ENCODE results near the gene STUB1. TPM values are rescaled to one million over a fixed set of nuclear protein-coding genes. Genes with fewer than 3 reads are reported as not detected.
A peak's percentile ranks its signal among the peaks of the same experiment; 100 is the strongest.

The STUB1 gene
- total and polyA plus RNA-seq, 2 experiments from 2014 or later = 91.7 to 108 TPM

DNA sequence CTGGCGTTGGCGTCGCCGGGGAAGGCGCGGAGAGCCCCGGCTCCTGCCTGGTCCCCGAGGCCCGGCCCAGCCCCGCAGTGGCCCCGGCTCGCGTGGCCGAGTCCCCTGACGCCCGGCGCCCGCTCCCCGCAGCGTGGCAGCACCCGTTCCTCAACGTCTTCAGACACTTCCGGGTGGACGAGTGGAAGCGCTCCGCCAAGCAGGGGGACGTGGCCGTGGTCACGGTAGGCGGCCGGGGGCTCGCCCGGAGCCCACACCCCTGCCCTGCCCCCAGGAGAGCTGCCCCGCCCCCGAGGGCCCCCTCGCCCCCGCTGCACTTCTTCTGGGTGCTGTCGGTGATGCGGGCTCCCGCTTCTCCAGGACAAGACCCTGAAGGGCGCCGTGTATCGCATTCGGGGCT is 30.6 kb upstream of the STUB1 start:
- peak; percentile 6; the same call in 1 of the 3 replicates for ATAC-seq
- no peaks in the 10 kb centered on the region for H4K20me1 ChIP-seq (replicated peaks; ENCODE audit: insufficient read depth)
- Mint-ChIP-seq H3K36me3 (ENCODE audit: low read depth) (no peaks in the 10 kb centered on the region; the same call in 2 of the 3 replicates), H3K27me3 (ENCODE audit: insufficient read depth, low read depth, poor library complexity) (peaks cover 8% of the 10 kb centered on the region), H3K9me3 (no peaks in the 10 kb centered on the region), H3K4me1 (peaks cover 3% of the 10 kb centered on the region; the same call in 1 of the 3 replicates), H3K4me3 (peak overlapping the region; percentile 75), H3K27ac (no peak overlapping the region)
- no peaks in the 10 kb centered on the region; the same call in 1 of the 2 replicates for H3K4me1 ChIP-seq (ENCODE audit: insufficient read depth)
- peak overlapping the region; percentile 95 for H3K4me2 ChIP-seq
- peak overlapping the region; percentile 80 for H3K4me3 ChIP-seq
- TF ChIP-seq EZH2phosphoT487 (IDR thresholded peaks at IDR 0.05; ENCODE audit: unreplicated experiment) = no peak
- no peaks in the 10 kb centered on the region for H3K36me3 ChIP-seq (ENCODE audit: insufficient read depth)
- H3K79me2 ChIP-seq (replicated peaks; ENCODE audit: insufficient read depth) = no peaks in the 10 kb centered on the region
- no peak overlapping the region for H3K27ac ChIP-seq (ENCODE audit: low read depth)
- H2AFZ ChIP-seq = peak overlapping the region; percentile 10; the same call in 1 of the 2 replicates
- no peaks in the 10 kb centered on the region for H3K27me3 ChIP-seq (ENCODE audit: insufficient read depth)
- H3K9me2 ChIP-seq (ENCODE audit: insufficient read depth) = no peaks in the 10 kb centered on the region
- H3F3A ChIP-seq (replicated peaks; ENCODE audit: low read depth) = peaks cover 11% of the 10 kb centered on the region; the same call in 1 of the 2 replicates
- DNase-seq (ENCODE audit: low spot score) = no peak

DNA sequence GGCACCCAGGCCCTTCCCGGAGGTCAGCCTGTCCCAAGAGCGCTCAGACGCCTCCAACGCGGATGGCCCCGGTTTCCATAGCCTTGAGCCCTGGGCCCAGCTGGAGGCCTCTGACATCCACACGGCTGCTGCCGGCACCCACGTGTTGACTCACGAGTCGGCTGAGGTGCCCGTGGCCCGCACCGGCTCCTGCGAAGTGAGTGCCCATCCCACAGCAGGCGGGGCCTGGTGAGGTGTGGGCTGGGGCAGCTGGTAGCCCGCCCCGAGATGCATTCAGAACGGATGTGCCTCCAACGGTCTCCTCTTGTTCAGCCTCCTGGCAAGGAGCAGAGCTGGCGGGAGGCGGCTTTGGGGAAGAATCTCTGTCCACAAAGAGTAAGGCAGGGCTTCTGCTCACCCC is 28.4 kb upstream of the STUB1 start:
- ATAC-seq = no peak
- H3K36me3 Mint-ChIP-seq (ENCODE audit: low read depth) = no peaks in the 10 kb centered on the region; the same call in 2 of the 3 replicates
- Histone ChIP-seq H3K9me2 (ENCODE audit: insufficient read depth) (no peaks in the 10 kb centered on the region), H4K20me1 (replicated peaks; ENCODE audit: insufficient read depth) (no peaks in the 10 kb centered on the region), H3K27me3 (ENCODE audit: insufficient read depth) (no peaks in the 10 kb centered on the region), H2AFZ (no peak overlapping the region), H3F3A (replicated peaks; ENCODE audit: low read depth) (peaks cover 11% of the 10 kb centered on the region; the same call in 1 of the 2 replicates), H3K79me2 (replicated peaks; ENCODE audit: insufficient read depth) (no peaks in the 10 kb centered on the region), H3K4me1 (ENCODE audit: insufficient read depth) (no peaks in the 10 kb centered on the region; the same call in 1 of the 2 replicates), H3K27ac (ENCODE audit: low read depth) (no peak overlapping the region), H3K4me3 (no peak overlapping the region), H3K36me3 (ENCODE audit: insufficient read depth) (no peaks in the 10 kb centered on the region), H3K4me2 (no peak overlapping the region)
- H3K4me3 Mint-ChIP-seq = no peak overlapping the region
- H3K27me3 Mint-ChIP-seq (ENCODE audit: insufficient read depth, low read depth, poor library complexity) = peaks cover 5% of the 10 kb centered on the region
- no peak for DNase-seq (ENCODE audit: low spot score)
- H3K4me1 Mint-ChIP-seq = no peaks in the 10 kb centered on the region
- no peak overlapping the region for H3K27ac Mint-ChIP-seq
- TF ChIP-seq, protein P1, sequence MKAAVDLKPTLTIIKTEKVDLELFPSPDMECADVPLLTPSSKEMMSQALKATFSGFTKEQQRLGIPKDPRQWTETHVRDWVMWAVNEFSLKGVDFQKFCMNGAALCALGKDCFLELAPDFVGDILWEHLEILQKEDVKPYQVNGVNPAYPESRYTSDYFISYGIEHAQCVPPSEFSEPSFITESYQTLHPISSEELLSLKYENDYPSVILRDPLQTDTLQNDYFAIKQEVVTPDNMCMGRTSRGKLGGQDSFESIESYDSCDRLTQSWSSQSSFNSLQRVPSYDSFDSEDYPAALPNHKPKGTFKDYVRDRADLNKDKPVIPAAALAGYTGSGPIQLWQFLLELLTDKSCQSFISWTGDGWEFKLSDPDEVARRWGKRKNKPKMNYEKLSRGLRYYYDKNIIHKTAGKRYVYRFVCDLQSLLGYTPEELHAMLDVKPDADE (IDR thresholded peaks at IDR 0.05) = no peak
- TF ChIP-seq POLR2AphosphoS5 (IDR thresholded peaks at IDR 0.05; ENCODE audit: low read depth) (no peak), CREB1 (CRISPR knock-in tag; IDR thresholded peaks at IDR 0.05; ENCODE audit: low read depth) (no peak), ZNF331 (CRISPR knock-in tag; IDR thresholded peaks at IDR 0.05; ENCODE audit: low read depth) (no peak), EZH2phosphoT487 (IDR thresholded peaks at IDR 0.05; ENCODE audit: unreplicated experiment) (no peak), EZH2 (IDR thresholded peaks at IDR 0.05; ENCODE audit: low read depth, unreplicated experiment) (no peak)
- TF ChIP-seq, protein P2, sequence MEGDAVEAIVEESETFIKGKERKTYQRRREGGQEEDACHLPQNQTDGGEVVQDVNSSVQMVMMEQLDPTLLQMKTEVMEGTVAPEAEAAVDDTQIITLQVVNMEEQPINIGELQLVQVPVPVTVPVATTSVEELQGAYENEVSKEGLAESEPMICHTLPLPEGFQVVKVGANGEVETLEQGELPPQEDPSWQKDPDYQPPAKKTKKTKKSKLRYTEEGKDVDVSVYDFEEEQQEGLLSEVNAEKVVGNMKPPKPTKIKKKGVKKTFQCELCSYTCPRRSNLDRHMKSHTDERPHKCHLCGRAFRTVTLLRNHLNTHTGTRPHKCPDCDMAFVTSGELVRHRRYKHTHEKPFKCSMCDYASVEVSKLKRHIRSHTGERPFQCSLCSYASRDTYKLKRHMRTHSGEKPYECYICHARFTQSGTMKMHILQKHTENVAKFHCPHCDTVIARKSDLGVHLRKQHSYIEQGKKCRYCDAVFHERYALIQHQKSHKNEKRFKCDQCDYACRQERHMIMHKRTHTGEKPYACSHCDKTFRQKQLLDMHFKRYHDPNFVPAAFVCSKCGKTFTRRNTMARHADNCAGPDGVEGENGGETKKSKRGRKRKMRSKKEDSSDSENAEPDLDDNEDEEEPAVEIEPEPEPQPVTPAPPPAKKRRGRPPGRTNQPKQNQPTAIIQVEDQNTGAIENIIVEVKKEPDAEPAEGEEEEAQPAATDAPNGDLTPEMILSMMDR (conservative IDR thresholded peaks at IDR 0.05; ENCODE audit: low read depth in 2 of 2) = no peak
- TF ChIP-seq, protein P3, sequence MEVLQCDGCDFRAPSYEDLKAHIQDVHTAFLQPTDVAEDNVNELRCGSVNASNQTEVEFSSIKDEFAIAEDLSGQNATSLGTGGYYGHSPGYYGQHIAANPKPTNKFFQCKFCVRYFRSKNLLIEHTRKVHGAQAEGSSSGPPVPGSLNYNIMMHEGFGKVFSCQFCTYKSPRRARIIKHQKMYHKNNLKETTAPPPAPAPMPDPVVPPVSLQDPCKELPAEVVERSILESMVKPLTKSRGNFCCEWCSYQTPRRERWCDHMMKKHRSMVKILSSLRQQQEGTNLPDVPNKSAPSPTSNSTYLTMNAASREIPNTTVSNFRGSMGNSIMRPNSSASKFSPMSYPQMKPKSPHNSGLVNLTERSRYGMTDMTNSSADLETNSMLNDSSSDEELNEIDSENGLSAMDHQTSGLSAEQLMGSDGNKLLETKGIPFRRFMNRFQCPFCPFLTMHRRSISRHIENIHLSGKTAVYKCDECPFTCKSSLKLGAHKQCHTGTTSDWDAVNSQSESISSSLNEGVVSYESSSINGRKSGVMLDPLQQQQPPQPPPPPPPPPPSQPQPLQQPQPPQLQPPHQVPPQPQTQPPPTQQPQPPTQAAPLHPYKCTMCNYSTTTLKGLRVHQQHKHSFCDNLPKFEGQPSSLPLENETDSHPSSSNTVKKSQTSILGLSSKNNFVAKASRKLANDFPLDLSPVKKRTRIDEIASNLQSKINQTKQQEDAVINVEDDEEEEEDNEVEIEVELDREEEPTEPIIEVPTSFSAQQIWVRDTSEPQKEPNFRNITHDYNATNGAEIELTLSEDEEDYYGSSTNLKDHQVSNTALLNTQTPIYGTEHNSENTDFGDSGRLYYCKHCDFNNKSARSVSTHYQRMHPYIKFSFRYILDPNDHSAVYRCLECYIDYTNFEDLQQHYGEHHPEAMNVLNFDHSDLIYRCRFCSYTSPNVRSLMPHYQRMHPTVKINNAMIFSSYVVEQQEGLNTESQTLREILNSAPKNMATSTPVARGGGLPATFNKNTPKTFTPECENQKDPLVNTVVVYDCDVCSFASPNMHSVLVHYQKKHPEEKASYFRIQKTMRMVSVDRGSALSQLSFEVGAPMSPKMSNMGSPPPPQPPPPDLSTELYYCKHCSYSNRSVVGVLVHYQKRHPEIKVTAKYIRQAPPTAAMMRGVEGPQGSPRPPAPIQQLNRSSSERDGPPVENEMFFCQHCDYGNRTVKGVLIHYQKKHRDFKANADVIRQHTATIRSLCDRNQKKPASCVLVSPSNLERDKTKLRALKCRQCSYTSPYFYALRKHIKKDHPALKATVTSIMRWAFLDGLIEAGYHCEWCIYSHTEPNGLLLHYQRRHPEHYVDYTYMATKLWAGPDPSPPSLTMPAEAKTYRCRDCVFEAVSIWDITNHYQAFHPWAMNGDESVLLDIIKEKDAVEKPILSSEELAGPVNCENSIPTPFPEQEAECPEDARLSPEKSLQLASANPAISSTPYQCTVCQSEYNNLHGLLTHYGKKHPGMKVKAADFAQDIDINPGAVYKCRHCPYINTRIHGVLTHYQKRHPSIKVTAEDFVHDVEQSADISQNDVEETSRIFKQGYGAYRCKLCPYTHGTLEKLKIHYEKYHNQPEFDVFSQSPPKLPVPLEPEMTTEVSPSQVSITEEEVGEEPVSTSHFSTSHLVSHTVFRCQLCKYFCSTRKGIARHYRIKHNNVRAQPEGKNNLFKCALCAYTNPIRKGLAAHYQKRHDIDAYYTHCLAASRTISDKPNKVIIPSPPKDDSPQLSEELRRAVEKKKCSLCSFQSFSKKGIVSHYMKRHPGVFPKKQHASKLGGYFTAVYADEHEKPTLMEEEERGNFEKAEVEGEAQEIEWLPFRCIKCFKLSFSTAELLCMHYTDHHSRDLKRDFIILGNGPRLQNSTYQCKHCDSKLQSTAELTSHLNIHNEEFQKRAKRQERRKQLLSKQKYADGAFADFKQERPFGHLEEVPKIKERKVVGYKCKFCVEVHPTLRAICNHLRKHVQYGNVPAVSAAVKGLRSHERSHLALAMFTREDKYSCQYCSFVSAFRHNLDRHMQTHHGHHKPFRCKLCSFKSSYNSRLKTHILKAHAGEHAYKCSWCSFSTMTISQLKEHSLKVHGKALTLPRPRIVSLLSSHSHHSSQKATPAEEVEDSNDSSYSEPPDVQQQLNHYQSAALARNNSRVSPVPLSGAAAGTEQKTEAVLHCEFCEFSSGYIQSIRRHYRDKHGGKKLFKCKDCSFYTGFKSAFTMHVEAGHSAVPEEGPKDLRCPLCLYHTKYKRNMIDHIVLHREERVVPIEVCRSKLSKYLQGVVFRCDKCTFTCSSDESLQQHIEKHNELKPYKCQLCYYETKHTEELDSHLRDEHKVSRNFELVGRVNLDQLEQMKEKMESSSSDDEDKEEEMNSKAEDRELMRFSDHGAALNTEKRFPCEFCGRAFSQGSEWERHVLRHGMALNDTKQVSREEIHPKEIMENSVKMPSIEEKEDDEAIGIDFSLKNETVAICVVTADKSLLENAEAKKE (CRISPR knock-in tag; IDR thresholded peaks at IDR 0.05) = no peak
- no peaks in the 10 kb centered on the region for H3K9me3 Mint-ChIP-seq

All from GM23338 (cell line).